ENCODE results near the gene ENPP3.
"Not testable (repeated sequence)": the region's sequence is repeated elsewhere in the genome, so short reads cannot be mapped to it uniquely, and the experiment has no call there.

Gene ENPP3

DNA sequence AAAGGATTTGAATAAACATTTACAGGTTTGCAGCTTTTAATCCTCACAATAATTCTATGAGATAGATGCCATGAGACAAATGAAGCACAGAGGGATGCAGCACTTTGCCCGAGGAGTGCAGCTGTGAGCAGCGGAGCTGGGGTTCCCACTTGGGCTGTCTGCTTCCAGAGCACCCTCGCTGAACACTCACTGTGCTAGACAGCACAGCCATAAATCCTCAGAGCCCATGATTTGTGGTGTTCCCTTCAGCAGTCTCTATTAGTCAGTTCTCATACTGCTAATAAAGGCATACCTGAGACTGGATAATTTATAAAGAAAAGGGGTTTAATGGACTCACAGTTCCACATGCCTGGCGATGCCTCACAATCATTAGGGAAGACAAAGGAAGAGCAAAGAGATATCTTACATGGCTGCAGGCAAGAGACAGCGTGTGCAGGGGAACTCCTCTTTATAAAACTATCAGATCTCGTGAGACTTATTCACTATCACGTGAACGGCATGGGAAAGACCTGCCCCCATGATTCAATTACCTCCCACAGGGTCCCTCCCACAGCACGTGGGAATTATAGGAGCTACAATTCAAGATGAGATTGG lies 99.0 kb downstream of the ENPP3 start:
- no peak for DNase-seq (ENCODE audit: low spot score)

DNA sequence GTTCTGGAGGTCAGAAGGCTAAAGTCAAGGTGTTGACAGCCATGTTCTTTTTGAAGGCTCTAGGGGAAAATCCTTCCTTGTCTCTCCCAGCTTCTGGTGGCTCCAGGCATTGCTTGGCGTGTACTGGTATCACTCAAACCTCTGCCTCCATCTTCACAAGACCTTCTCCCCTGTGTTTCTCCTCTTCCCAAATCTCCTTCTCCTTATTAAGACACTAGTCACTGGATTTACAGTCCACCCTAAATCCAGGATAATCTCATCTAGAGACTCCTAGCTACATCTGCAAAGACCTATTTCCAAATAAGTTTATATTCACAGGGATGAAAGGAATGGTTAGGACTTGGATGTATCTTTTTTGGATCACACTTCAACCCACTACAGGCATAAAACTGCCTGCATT lies 99.7 kb downstream of the ENPP3 start:
- DNase-seq (ENCODE audit: low spot score): no peak

DNA sequence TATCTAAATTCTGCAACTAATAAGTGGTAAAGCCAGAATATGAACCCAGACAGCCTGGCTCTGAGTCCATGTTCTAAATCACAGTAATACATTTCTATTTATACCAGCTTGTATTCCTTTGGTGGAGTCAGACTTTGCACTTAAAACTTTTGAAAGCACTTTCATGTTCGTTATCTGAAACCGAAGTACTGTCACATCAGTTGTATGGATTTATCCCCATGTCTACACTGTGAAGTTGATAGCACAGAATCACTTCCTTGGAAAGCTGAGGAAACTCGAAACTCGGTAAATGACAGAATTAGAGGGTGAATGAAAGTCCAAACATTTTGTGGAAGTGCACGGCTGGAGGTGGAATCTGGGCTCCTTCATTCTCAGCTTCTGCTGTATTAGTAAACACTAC lies 102.0 kb downstream of the ENPP3 start:
- DNase-seq (ENCODE audit: low spot score): no peak

DNA sequence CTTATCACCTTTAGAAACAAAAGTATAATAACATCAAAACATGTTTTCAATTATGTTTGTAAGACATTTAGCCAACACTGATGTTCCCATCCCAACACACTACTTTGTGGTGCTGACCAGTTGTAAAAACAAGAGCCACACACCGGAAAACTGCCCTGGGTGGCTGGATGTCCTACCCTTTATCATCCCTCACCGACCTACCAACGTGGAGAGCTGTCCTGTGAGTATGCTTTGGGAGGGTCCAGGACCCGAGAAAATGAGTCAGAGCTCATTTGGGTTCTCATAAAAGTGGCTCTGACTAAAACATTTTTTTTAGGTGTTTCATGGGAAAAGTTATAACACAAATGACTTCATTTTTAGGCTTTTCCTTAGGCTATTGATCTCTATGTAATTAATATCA lies 103.1 kb downstream of the ENPP3 start:
- DNase-seq (ENCODE audit: low spot score): no peak

DNA sequence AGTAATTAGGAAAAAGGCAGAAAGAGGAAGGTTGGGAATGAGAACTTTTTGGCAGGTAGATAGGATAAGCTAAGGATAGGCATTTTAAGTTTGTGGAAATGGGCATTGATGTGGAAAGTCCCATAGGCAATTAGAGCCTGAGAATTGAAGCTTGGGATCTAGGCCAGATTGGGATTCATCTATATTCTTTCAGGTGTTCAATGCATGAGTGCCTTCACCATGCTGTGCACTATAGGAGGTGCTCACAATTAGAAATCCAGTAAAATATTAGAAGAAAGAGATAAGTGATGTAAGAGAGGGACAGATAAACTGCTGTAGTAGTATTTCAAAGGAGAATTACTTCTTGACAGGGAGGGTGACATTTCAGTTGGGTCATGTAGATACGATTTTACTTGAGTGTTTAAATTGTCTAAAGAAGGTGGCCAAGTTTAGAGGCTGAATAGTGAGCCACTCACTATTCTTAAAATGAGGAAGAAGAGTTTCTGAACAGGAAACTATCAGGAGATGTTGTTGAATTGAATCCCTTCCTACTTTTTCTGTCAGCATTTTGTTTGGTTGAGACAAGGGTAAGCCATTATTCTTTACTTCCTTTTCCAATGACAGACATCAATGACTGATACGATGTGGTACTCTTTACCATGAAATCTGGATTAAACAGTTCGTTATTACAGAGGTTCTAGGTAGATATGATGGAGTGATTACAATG lies 104.7 kb downstream of the ENPP3 start:
- no peak for DNase-seq (ENCODE audit: low spot score)

DNA sequence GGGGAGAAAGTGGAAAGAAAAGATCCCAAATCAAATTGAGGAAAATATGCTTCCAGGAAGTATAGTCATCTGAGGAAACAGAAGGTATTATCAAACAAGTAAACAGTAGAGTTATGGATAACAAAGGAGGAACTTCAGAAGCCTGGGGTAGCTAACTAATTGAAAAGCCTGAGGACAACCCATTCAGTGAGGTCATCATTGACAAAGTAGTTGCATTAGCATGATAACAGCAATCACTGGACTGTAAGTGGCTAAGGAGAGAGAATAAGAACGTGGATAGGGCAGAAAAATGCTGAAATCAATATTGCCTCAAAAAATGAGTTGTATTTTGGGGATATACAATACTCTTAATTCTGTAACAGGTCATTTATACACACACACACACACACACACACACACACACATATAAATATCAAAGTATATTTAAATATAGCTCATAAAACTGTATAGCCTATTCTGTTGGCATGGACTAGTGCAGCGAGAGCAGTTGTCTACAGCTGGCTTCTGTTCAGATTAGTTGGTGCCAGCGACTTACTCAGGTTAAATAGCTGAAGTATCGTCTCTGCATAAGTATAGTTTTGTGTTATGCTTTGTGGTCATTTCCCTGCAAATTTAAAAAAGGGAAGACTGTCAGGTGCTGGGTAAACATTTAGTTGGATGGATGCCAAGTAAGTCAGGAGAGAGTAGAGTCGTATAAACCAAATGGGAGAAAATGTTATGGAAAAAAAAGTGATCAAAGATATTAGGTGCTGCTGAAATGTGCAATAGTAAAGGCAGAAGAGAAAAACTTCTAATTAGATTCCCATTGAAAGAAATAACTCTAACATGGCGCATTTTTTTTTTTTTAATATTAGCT lies 107.6 kb downstream of the ENPP3 start:
- no peak for DNase-seq (ENCODE audit: low spot score)

DNA sequence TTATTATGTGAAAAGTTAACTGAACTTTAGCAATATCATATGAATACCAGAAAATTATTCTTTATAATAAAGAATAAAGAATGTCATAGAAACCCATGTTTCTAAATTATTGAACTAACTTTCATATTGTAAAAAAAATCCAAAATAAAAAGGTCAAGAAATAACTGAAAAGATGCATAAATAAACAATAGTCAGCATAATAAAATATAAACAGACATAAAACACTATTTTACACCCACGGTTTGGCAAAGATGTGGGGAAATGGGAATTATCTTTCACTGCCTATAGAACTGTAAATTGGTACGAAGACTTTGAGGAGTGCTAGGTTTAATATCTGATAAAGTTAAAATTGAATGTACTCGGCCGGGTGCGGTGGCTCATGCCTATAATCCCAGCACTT lies 108.4 kb downstream of the ENPP3 start:
- no peak for DNase-seq (ENCODE audit: low spot score)

DNA sequence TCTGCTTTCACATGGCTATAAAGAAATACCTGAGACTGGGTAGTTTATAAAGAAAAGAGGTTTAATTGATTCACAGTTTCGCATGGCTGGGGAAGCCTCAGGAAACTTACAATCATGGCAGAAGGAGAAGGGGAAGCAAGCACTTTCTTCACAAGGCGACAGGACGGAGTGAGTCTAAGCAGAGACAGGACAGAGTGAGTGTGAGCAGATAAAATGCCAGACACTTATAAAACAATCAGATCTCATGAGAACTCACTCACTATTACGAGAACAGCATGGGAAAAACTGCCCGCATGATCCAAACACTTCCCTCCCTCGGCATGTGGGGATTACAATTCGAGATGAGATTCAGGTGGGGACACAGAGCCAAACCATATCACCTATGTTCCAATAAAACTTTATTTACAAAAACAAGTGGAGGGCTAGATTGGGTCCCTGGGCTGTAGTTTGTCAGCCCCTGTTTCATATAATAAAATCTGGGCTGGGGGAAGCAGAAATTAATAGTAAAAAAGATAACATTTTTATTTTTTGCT lies 110.8 kb downstream of the ENPP3 start:
- DNase-seq (ENCODE audit: low spot score): no peak

DNA sequence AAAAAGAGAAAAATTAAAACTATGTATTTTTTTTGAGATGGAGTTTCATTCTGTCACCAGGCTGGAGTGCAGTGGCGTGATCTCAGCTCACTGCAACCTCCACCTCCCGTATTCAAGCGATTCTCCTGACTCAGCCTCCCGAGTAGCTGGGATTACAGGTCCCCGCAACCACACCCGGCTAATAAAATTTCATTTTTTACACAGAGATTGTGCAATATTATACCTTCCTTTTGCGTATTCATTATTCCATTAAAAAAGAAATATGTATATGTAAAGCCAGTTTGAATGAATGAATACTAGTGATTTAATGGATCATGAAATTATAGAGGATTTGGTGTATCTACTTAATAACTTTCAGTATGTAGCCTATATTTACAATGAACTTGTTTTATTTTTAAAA lies 111.9 kb downstream of the ENPP3 start:
- DNase-seq (ENCODE audit: low spot score): no peak

DNA sequence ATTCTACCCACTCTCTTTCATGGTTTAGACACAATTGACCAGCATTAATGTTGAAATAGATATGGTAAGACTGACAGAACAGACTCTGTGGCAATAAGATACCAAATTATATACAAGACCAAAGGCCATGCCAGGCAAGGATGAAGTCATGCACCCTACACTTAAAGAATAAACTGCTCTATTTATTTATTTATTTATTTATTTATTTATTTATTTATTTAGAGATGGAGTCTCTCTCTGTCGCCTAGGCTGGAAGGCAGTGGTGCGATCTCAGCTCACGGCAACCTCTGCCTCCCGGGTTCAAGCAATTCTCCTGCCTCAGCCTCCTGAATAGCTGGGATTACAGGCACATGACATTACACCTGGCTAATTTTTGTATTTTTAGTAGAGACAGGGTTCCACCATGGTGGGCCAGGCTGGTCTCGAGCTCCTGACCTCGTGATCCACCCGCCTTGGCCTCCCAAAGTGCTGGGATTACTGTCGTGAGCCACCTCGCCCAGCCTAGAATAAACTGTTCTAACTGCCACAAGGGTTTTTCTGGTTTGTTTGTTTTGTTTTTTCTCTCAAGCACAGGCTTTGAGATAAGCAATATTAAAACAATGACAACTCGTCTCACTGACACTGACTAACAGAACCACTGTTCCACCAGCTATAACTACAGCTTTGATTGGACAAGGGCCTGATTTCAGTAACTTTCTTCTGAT lies 114.1 kb downstream of the ENPP3 start:
- not testable (repeated sequence) for DNase-seq (ENCODE audit: low spot score)

DNA sequence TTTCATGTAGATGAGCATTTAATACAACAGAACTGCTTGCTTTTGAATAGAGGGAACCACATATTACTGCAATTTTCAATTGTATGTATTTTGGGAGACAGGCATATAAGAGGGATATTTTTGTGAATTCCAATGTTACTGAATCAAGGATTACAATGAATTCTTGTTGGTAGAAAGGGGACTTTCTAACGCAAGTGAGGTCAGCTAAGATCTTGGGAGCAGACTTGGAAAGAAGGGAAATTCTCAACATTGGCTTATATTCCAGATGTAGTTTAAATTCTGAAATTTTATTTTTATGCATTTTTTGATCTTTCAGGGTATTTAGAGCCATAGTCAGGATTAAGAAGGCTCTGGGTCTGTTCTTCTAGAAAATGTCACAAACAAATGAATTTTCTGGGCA lies 117.0 kb downstream of the ENPP3 start:
- no peak for DNase-seq (ENCODE audit: low spot score)

DNA sequence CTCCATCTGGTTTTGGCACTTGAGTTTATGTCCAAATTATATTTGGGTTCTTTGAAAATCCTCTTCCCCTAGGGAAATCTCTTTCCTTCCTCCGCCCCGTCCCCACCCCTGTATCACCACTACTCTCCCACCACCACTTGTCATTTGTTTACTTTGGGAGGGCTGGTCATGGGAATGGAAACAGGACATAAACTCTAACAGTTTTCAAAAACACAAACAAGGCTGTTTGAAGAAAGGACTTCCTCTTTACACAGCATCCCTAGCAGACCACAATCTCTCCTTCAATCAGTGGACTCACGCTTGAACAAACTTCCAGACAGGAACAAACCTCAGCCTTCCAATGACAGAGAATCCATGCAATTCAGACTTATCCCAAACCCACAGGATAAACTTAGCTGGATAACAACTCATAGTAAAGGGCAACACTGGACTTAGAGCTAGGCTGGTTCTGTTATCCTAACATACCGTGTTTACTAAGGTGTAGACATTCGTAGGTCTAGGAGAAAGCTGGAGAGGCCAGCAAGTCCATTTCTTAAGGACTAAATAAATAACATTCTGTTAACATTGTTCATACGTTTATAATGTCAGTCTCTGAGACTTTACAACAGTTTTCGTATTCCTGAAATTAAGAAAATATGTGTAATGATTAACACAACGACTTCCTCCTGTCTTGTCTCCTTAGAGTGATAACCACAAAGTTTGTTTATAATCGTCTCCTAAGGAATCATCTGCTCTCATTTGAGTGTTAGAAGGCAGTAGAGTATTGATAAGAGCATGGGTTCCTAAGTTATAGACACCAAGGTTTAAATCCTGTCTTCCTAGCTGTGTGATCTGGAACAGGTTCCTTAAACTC lies 117.8 kb downstream of the ENPP3 start:
- DNase-seq (ENCODE audit: low spot score): no peak

DNA sequence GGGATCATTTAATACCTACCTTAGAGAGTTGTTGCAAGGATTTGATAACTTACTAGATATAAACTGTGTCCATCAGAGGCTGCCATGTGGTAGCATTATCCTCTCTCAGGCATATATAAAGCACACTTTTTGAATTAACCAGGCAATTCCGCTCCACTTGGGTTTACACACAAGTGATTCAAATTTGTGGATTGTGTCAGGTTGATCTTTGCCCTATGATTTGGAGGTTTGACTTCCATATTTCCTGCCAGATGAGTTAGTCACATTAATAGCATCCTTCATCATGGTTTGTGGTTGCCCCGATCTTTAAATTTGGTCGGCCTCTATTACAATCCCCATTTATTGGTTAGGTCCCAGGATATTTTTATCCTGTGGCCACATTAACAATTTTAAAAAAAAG lies 118.5 kb downstream of the ENPP3 start:
- no peak for DNase-seq (ENCODE audit: low spot score)

DNA sequence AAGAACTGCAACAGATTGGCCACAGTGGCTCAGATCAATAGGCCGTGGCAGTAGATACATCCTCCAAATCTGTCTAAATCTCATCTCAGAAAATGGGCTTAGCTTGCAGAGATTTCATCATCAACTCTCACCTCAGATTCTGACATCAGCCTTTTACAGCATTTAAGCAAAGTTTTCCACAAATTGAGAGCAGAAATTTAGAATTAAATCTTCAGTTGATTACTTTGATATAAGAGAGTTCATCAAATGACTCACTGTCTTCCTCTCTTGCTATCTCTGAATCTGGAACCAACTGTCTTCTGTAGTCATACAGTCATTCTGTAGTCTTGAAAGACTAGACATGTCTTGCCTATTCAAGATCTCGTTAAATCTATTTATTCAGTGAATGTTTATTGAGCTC lies 118.9 kb downstream of the ENPP3 start:
- DNase-seq (ENCODE audit: low spot score): no peak

DNA sequence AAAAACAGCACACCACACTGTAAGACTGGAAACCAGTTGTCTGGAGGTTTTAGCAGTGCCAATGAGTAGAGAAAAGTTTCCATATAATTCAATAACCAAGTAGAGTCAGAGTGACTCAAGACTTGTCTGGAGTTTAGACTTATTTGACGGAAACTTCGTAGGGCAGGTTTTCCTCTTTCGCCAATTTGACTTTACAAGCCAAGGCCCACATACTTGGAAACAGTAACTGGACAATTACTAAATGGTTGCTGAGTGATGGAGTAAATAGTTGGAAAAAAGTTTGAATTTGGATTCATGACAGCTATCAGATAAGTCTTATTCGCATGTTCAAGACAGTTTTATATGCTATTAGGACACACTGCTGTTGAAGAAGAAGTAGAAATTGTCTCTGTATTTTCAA lies 121.8 kb downstream of the ENPP3 start:
- no peak for DNase-seq (ENCODE audit: low spot score)

DNA sequence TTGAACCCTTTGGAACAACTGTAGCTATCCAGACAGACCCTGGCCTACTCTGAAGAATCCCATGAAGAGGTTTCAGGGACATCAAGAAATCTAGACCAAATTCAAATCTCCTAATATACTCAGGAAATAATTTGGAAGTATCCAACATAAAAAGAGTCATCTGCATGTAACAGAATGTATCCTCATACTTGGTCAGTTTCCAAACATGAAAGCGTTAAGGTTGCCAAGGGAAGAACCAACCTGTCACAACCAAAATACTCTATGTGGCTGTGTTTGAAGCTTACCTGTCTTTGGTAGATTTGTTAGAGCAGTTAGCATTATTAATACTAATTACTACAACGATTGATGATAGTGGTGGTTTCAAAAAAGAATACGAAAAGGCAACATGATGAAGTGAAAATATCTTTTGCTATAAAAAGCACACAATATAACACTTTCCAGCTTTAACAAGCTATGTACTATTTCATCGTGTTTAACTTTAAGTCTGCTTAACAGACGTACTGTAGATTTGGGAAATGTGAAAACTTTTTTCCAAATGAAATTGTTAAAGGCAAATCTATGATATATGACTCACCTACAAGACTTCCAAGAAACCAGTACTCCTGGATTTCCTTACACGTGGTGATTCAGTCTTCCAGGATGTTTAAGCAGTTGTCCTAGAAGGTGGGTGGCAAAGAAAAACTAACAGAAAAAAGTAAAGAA lies 124.1 kb downstream of the ENPP3 start:
- no peak for DNase-seq (ENCODE audit: low spot score)

DNA sequence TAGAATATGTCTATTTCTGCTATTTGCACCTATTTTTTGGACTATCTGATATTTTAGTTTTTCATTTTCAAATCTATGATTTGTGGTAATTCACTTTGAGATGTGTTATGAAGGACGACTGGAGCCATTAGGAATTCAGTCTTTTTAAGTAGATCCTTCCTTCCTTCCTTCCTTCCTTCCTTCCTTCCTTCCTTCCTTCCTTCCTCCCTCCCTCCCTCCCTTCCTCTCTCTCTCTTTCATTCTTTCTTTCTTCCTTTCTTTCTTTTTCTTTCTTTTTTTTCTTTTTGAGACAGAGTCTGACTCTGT lies 124.6 kb downstream of the ENPP3 start:
- DNase-seq (ENCODE audit: low spot score): no peak

DNA sequence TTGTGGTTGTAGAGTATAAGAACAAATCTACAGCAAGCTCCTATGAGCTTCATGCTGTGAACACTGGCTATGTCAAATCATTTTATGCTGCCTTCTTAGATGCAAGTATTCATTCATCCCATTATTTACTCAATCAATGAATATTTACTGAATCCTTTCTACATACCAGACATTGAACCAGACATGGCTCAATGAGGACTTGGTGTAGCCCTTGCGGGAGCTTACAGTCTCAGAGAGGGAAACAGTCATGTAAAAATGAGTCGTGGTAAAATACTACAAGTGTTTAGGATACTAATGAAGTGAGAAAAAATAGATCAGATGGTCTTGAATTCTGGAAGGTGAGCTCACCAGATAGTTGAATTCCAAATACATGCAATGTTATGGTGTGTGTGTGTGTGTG lies 125.9 kb downstream of the ENPP3 start:
- DNase-seq (ENCODE audit: low spot score): no peak

DNA sequence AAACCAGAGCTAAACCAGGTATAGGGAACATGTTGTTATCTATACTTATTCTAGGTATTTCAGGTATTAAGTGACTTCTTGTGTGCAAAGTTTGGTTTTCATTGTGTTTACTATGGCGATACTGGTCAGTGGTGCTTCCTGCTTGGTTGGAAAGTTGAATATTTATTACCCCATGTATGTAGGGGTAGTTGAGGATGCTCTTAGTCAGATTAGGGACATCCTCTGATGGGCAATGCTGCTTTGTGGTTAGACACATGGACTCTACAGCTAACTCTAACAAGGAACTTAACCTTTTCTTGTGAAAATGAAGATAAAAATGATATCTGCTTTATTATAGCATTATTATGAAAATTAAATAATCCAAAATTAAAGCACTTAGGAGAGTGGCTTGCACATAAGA lies 126.6 kb downstream of the ENPP3 start:
- no peak for DNase-seq (ENCODE audit: low spot score)

DNA sequence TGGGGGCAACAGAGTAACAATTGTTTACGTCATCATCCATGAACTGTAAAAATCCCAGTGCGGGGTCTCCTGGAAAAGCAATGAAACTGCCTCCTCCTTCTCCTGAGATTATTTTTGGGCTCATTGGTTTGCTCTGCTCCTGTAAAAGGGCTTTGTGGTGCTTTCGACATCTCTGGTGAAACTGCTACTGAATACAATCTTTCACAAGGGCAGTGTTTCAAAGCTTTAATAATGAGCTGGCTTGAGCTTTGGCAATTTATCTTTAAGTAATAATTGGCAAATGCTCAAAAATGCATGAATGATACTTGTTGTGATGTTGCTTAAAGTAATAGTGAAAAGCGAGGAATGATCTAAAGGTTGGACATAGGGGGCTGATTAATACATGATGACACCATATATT lies 127.2 kb downstream of the ENPP3 start:
- DNase-seq (ENCODE audit: low spot score): no peak
